ENCODE measurements around the gene AP1S1. TPM values are rescaled to one million over a fixed set of nuclear protein-coding genes. Genes with fewer than 3 reads are reported as not detected.

The AP1S1 gene
- total RNA-seq, 1 donor from 2014 or later: 10.7 TPM

DNA sequence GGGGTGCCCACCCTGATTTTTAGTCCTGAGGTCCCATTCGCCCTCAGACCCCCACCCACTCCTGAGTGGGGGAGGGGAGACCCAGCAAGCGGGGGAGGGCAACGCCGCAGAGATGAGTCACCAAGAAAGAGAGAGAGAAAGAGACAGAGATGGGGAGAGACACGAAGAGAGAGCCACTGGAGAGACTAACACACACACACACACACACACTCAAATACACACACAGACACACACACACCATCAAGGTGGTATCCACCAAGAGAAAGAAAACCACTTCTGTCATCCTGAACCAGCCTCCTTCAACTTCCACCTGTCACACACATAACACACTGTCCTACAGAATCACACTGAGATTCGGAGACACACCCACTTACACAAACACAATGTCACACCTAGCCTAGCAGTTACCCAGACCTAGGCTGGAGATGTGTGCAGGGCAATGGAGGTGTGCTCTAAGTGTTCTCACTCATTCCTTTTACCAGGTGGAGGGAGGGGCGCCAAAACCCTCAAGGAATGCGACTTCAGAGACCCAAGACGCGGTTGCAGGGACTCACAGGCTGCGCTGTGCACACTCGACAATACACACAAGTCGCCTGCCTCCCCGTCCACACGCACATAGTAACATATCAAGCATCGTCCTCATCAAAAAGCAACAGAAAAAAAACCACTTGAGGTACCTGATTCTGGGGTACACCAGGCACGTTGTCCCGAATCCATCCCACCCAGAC lies 15.0 kb downstream of the AP1S1 start:
- TF ChIP-seq, protein P1, sequence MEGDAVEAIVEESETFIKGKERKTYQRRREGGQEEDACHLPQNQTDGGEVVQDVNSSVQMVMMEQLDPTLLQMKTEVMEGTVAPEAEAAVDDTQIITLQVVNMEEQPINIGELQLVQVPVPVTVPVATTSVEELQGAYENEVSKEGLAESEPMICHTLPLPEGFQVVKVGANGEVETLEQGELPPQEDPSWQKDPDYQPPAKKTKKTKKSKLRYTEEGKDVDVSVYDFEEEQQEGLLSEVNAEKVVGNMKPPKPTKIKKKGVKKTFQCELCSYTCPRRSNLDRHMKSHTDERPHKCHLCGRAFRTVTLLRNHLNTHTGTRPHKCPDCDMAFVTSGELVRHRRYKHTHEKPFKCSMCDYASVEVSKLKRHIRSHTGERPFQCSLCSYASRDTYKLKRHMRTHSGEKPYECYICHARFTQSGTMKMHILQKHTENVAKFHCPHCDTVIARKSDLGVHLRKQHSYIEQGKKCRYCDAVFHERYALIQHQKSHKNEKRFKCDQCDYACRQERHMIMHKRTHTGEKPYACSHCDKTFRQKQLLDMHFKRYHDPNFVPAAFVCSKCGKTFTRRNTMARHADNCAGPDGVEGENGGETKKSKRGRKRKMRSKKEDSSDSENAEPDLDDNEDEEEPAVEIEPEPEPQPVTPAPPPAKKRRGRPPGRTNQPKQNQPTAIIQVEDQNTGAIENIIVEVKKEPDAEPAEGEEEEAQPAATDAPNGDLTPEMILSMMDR (IDR thresholded peaks at IDR 0.05; ENCODE audit: borderline replicate concordance): no peak
- Histone ChIP-seq H3K27ac (replicated peaks) (no peak overlapping the region), H3K27me3 (ENCODE audit: low read depth) (peaks cover 100% of the 10 kb centered on the region), H3K4me3 (no peak overlapping the region), H3K36me3 (no peaks in the 10 kb centered on the region), H3K9me3 (replicated peaks) (no peaks in the 10 kb centered on the region), H3K4me1 (peaks cover 53% of the 10 kb centered on the region)
- intact Hi-C loops (cut with micrococcal nuclease): no loop called here
- DNase-seq: no peak

- Histone ChIP-seq H3K27ac (replicated peaks) (no peak overlapping the region), H3K9me3 (replicated peaks) (no peaks in the 10 kb centered on the region), H3K4me1 (peaks cover 46% of the 10 kb centered on the region), H3K27me3 (ENCODE audit: low read depth) (peaks cover 100% of the 10 kb centered on the region), H3K36me3 (no peaks in the 10 kb centered on the region), H3K4me3 (no peak overlapping the region)
- intact Hi-C loops (cut with micrococcal nuclease): no loop called here
- TF ChIP-seq, protein P1 (IDR thresholded peaks at IDR 0.05; ENCODE audit: borderline replicate concordance): peak; percentile 87
- peak; percentile 63 for DNase-seq
Observed at GRCh38 chr7:101169838-101170551, 15.7 kb downstream of the AP1S1 start.

DNA sequence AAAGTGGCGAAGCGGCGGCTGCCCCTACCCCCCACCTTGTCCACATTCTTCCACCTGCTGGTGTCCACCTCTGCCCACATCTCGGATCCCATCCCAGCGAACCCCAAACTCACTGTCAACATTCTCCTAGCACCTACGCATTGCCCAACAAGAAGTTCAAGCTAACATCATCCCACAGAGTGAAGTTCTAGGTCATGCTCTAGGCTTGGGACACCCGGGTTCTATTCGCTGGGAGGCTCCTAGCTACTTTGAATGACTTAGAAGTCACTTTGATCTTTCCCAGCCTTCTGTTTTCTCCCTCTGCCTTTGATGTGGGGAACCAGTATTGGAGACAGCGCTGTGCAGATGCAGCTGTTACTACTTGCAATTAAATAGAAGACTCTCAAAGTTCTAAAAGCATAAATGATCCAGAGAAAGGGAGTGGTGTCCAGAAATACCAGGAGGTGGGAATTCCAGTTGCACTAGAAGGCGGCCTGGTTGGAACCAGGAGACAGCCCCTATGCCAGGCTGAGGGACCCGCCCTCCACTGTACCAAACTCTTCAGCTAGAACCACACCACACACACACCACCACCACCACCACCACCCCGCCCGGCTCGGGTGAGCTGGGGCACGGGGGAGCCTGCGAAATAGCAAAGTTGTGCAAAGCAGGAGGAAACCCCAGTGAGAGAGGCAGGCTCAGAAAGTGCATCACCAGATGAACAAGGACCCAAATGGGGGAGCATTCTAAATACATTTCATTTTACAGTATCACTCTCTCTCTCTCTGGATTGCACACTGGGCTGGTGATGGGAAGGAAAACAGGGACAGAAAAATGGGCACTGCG lies 16.6 kb downstream of the AP1S1 start:
- TF ChIP-seq, protein P1 (IDR thresholded peaks at IDR 0.05; ENCODE audit: borderline replicate concordance): no peak
- intact Hi-C loops (cut with micrococcal nuclease): no loop called here
- Histone ChIP-seq H3K4me1 (peaks cover 38% of the 10 kb centered on the region), H3K27me3 (ENCODE audit: low read depth) (peaks cover 100% of the 10 kb centered on the region), H3K4me3 (no peak overlapping the region), H3K36me3 (no peaks in the 10 kb centered on the region), H3K9me3 (replicated peaks) (no peaks in the 10 kb centered on the region), H3K27ac (replicated peaks) (no peak overlapping the region)
- DNase-seq: no peak

DNA sequence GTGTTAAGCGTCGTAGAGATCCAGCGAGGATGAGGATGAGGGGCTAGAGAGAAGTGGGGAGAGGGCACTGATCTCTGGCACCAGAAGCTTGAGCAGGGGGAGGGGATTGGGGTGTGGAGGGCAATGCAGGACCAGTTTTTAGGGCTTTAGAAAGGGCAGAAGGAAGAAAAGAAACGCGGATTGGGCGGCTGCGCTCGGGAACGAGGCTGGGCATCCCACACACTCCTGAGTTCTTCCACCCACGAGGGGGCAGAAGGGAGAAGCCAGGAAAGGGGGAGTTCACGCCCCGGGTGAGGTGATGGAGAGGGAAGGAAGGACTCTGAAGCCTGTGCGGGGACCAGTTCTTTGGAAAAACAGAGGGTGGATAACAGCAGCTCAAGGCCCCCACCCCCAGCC lies 17.2 kb downstream of the AP1S1 start:
- intact Hi-C loops (cut with micrococcal nuclease): no loop called here
- Histone ChIP-seq H3K27me3 (ENCODE audit: low read depth) (peaks cover 100% of the 10 kb centered on the region), H3K4me1 (peaks cover 34% of the 10 kb centered on the region), H3K9me3 (replicated peaks) (no peaks in the 10 kb centered on the region), H3K36me3 (no peaks in the 10 kb centered on the region), H3K27ac (replicated peaks) (no peak overlapping the region), H3K4me3 (no peak overlapping the region)
- TF ChIP-seq, protein P1 (IDR thresholded peaks at IDR 0.05; ENCODE audit: borderline replicate concordance): no peak
- DNase-seq: no peak

DNA sequence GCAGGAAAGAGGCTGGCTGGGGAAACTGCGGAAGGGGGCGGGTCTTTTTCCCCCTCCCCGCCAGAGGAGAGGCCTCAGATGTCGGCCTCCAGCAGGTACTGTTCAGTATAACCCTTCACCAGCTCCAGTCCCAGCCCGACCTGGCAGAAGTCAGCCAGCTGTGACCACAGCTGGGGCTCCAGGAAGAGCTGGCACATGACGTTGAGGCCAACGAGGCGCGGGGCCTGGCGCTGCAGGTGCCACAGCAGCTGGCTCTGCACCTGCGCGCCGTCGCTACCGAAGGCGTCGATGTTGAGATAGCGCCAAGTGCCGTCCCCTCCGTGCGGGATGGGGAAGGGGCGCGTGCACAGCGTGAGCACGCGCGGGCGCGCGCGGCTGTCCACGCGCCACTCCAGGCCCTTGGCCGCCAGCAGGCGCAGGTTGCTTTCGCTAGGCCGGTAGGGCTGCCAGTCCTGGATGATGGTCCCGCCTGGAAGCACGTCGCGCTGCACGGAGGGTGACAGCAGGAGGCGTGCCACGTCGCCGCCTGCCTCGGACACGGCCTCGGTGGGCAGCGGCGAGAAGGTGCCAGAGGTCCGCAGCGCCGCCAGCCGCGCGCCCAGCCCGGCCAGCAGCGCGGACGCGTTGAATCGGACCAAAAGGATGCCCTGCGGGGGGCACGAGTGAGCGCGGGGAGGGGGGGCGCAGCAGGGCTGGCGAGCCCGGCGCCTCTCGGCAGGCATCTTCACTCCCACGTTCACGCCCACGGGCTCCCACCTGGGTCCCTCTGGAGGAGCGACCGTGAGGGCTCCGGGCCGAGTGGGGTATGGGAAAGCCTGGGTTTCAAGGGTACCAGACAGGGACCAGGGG lies 18.0 kb downstream of the AP1S1 start:
- TF ChIP-seq, protein P1 (IDR thresholded peaks at IDR 0.05; ENCODE audit: borderline replicate concordance): no peak

More for the DNA sequence above, 18.0 kb downstream of the AP1S1 start:
- Histone ChIP-seq H3K4me1 (peaks cover 34% of the 10 kb centered on the region), H3K27me3 (ENCODE audit: low read depth) (peaks cover 100% of the 10 kb centered on the region), H3K27ac (replicated peaks) (no peak overlapping the region), H3K4me3 (peak overlapping the region; percentile 29), H3K36me3 (no peaks in the 10 kb centered on the region), H3K9me3 (replicated peaks) (no peaks in the 10 kb centered on the region)
- intact Hi-C loops (cut with micrococcal nuclease): no loop called here
- no peak for DNase-seq
